H9 (cell line): ENCODE results near the gene IGSF22. TPM values are rescaled to one million over a fixed set of nuclear protein-coding genes. Genes with fewer than 3 reads are reported as not detected.

Source experiments
- DNase-seq: peaks from one replicate; pipeline ENCODE4 v3.0.0-alpha.2; 2017
- H2AFZ ChIP-seq: one replicate; pipeline ENCODE4 v1.6.1; 2013; ENCODE audit warnings: mild to moderate bottlenecking, low read length, control low read depth, moderate library complexity
- H2AK5ac ChIP-seq: 2 replicates; pipeline ENCODE4 v1.6.1; 2013; ENCODE audit warnings: low read length, control low read depth, mixed read lengths; ENCODE audit not compliant: insufficient read length
- H2BK120ac ChIP-seq: one replicate; pipeline ENCODE4 v1.6.1; 2013; ENCODE audit warnings: low read depth, mild to moderate bottlenecking, low read length, control low read depth, inconsistent platforms; ENCODE audit not compliant: poor library complexity, severe bottlenecking
- H2BK12ac ChIP-seq: 2 replicates; pipeline ENCODE4 v1.6.1; 2013; ENCODE audit warnings: low read length, control low read depth, mixed read lengths, low read depth; ENCODE audit not compliant: insufficient read length
- H2BK15ac ChIP-seq: 2 replicates; pipeline ENCODE4 v1.6.1; 2013; ENCODE audit warnings: low read depth, low read length, control low read depth
- H2BK20ac ChIP-seq: one replicate; pipeline ENCODE4 v1.6.1; 2013; ENCODE audit warnings: low read depth, mild to moderate bottlenecking, low read length, control low read depth, inconsistent platforms; ENCODE audit not compliant: poor library complexity, severe bottlenecking
- H2BK5ac ChIP-seq: 2 replicates; pipeline ENCODE4 v1.6.1; 2013; ENCODE audit warnings: low read length, control low read depth, mixed read lengths; ENCODE audit not compliant: insufficient read length
- H3K14ac ChIP-seq: 2 replicates; pipeline ENCODE4 v1.6.1; 2013; ENCODE audit warnings: low read length, control low read depth; ENCODE audit not compliant: insufficient read depth
- H3K18ac ChIP-seq: 2 replicates; pipeline ENCODE4 v1.6.1; 2013; ENCODE audit warnings: low read depth, mild to moderate bottlenecking, mixed read lengths, low read length, control low read depth; ENCODE audit not compliant: insufficient read length
- H3K23ac ChIP-seq: 2 replicates; pipeline ENCODE4 v1.6.1; 2013; ENCODE audit warnings: low read length, control low read depth, mixed read lengths, low read depth; ENCODE audit not compliant: insufficient read length
- H3K23me2 ChIP-seq: 2 replicates; pipeline ENCODE4 v1.6.1; 2013; ENCODE audit warnings: low read depth, mild to moderate bottlenecking, mixed read lengths, low read length, control low read depth; ENCODE audit not compliant: insufficient read length, poor library complexity, severe bottlenecking
- H3K27ac ChIP-seq: 2 replicates; pipeline ENCODE4 v1.5.1; 2013; ENCODE audit warnings: low read length, control low read depth, mixed read lengths, low read depth; ENCODE audit not compliant: insufficient read length
- H3K27me3 ChIP-seq: 2 replicates; pipeline ENCODE4 v1.6.1; 2013; ENCODE audit warnings: low read length, control low read depth, inconsistent platforms; ENCODE audit not compliant: insufficient read depth
- H3K4ac ChIP-seq: 2 replicates; pipeline ENCODE4 v1.6.1; 2013; ENCODE audit warnings: low read depth, mild to moderate bottlenecking, control low read depth, inconsistent platforms, low read length, moderate library complexity
- H3K4me1 ChIP-seq: 2 replicates; pipeline ENCODE4 v1.6.1; 2013; ENCODE audit warnings: low read length, control low read depth, inconsistent platforms; ENCODE audit not compliant: insufficient read depth
- H3K4me2 ChIP-seq: 2 replicates; pipeline ENCODE4 v1.6.1; 2013; ENCODE audit warnings: low read length, control low read depth, mixed read lengths; ENCODE audit not compliant: insufficient read length, insufficient read depth
- H3K56ac ChIP-seq: 2 replicates; pipeline ENCODE4 v1.6.1; 2013; ENCODE audit warnings: low read depth, mild to moderate bottlenecking, mixed read lengths, low read length, control low read depth; ENCODE audit not compliant: insufficient read length
- H3K79me1 ChIP-seq: 2 replicates; pipeline ENCODE4 v1.6.1; 2013; ENCODE audit warnings: low read depth, mild to moderate bottlenecking, moderate library complexity, low read length, control low read depth, inconsistent platforms; ENCODE audit not compliant: insufficient read depth, poor library complexity, severe bottlenecking
- H3K79me2 ChIP-seq: 2 replicates; pipeline ENCODE4 v1.6.1; 2013; ENCODE audit warnings: low read length, control low read depth, inconsistent platforms; ENCODE audit not compliant: insufficient read depth
- H3K9ac ChIP-seq: 2 replicates; pipeline ENCODE4 v1.6.1; 2013; ENCODE audit warnings: low read length, control low read depth, mixed read lengths; ENCODE audit not compliant: insufficient read length; ENCODE audit errors: extremely low read depth
- H3K9me3 ChIP-seq: one replicate; pipeline ENCODE4 v1.6.1; 2013; ENCODE audit warnings: low read depth, low read length, inconsistent platforms; ENCODE audit not compliant: control insufficient read depth
- H3T11ph ChIP-seq: one replicate; pipeline ENCODE4 v1.6.1; 2013; ENCODE audit warnings: mild to moderate bottlenecking, low read length, control low read depth, inconsistent platforms
- H4K20me1 ChIP-seq: one replicate; pipeline ENCODE4 v1.6.1; 2013; ENCODE audit not compliant: control insufficient read depth, insufficient read length, insufficient read depth
- H4K5ac ChIP-seq: 2 replicates; pipeline ENCODE4 v1.6.1; 2013; ENCODE audit warnings: low read depth, mild to moderate bottlenecking, mixed read lengths, low read length, control low read depth; ENCODE audit not compliant: insufficient read length
- H4K8ac ChIP-seq: replicated peaks from 2 replicates; pipeline ENCODE4 v1.6.1; 2013; ENCODE audit warnings: low read length, control low read depth, mixed read lengths, low read depth; ENCODE audit not compliant: insufficient read length
- H4K91ac ChIP-seq: 2 replicates; pipeline ENCODE4 v1.6.1; 2013; ENCODE audit warnings: low read depth, mild to moderate bottlenecking, moderate library complexity, mixed read lengths, low read length, control low read depth; ENCODE audit not compliant: insufficient read length
- H3K27ac Mint-ChIP-seq, 3 experiments: 2 replicates in 2 of 3; 3 replicates in 1 of 3; pipeline ENCODE4 v1.8.0; 2020 to 2021; ENCODE audit warnings: mixed read lengths in 3 of 3, mild to moderate bottlenecking in 1 of 3, moderate library complexity in 1 of 3
- H3K27me3 Mint-ChIP-seq: 2 replicates; pipeline ENCODE4 v1.8.0; 2021; ENCODE audit warnings: low read depth, mild to moderate bottlenecking, moderate library complexity, mixed read lengths
- H3K36me3 Mint-ChIP-seq, 3 experiments: 2 replicates in 2 of 3; 3 replicates in 1 of 3; pipeline ENCODE4 v1.8.0; 2020 to 2021; ENCODE audit warnings: low read depth in 3 of 3, mixed read lengths in 3 of 3; ENCODE audit not compliant: insufficient read depth in 1 of 3
- H3K4me1 Mint-ChIP-seq, 2 experiments: 2 replicates each; pipeline ENCODE4 v1.8.0; 2020; ENCODE audit warnings: mixed read lengths in 2 of 2
- H3K4me3 Mint-ChIP-seq, 2 experiments: 2 replicates in 1 of 2; 3 replicates in 1 of 2; pipeline ENCODE4 v1.8.0; 2020 to 2021; ENCODE audit warnings: mild to moderate bottlenecking in 2 of 2, mixed read lengths in 2 of 2, moderate library complexity in 1 of 2
- H3K9me3 Mint-ChIP-seq, 2 experiments: 2 replicates in 1 of 2; 3 replicates in 1 of 2; pipeline ENCODE4 v1.8.0; 2020; ENCODE audit warnings: mild to moderate bottlenecking in 2 of 2, mixed read lengths in 2 of 2, moderate library complexity in 1 of 2
- WGBS: extraction: QIAGEN DNeasy Blood & Tissue Kit; methylation state at CpG from one replicate; pipeline ENCODE4 v1.1.7; 2013; ENCODE audit warnings: missing lambda C conversion rate, low lambda C conversion rate, mixed read lengths; ENCODE audit not compliant: insufficient read length; ENCODE audit errors: extremely low coverage; 5-methylcytosine and 5-hydroxymethylcytosine counted together
- total RNA-seq: library from RNA; stranded (reverse); gene quantifications from 2 replicates; pipeline ENCODE4 v1.2.1, GENCODE V29; 2021
- TF ChIP-seq, protein P1 (sequence below): fragments of 200-600 bp; sonication (generic); conservative IDR thresholded peaks from 3 replicates; pipeline ENCODE4 v1.8.0; 2021; ENCODE audit warnings: antibody characterized with exemption, mild to moderate bottlenecking

Gene IGSF22
- total RNA-seq, 1 experiment from 2014 or later = 0.35 TPM

DNA sequence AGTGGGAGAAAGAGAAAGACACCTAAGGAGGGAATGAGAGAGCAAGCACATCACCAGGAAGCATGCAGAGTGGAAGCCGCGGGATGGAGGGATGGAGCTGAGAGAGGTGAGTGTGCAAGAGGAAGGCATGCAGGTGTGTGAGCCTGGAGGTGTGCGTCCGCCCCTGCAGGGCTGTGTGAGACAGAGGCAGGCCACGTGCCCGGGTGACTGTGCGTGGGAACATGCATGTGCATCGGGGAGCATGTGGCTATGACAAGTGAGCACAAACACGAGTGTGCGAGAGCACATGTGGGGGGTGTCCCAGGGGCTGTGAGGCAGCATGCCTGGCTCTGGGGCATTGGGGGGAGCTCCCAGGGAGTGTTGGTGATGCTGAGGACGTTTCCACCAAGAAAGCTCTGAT lies 35.8 kb upstream of the IGSF22 start:
- Histone ChIP-seq H3K23me2 (no peaks in the 10 kb centered on the region), H3K79me1 (no peaks in the 10 kb centered on the region), H3K27me3 (no peaks in the 10 kb centered on the region), H4K5ac (no peak overlapping the region), H4K91ac (no peak overlapping the region), H4K8ac (no peak overlapping the region), H2BK12ac (no peak overlapping the region), H3K4ac (no peak overlapping the region), H2BK15ac (no peak overlapping the region), H3K9me3 (no peaks in the 10 kb centered on the region), H3K79me2 (no peaks in the 10 kb centered on the region), H3K23ac (no peak overlapping the region), H2AFZ (no peak overlapping the region), H3K18ac (no peak overlapping the region), H2BK5ac (no peak overlapping the region), H4K20me1 (no peaks in the 10 kb centered on the region), H3K56ac (no peak overlapping the region), H3K4me1 (no peaks in the 10 kb centered on the region), H3K9ac (no peak overlapping the region), H2BK120ac (no peak overlapping the region), H3K27ac (no peak overlapping the region), H2BK20ac (no peak overlapping the region), H3T11ph (no peak overlapping the region), H3K14ac (no peak overlapping the region), H2AK5ac (no peak overlapping the region), H3K4me2 (no peak overlapping the region)
- no peak overlapping the region for H3K27ac Mint-ChIP-seq
- no peak for DNase-seq
- WGBS = no CpG with 5 or more reads among the region's 11 CpGs
- H3K4me1 Mint-ChIP-seq = peaks cover 0 to 3% of the 10 kb centered on the region in 2 experiments; a peak in 2 of 4 replicates
- no peaks in the 10 kb centered on the region for H3K9me3 Mint-ChIP-seq
- H3K4me3 Mint-ChIP-seq = no peak overlapping the region
- TF ChIP-seq, protein P1, sequence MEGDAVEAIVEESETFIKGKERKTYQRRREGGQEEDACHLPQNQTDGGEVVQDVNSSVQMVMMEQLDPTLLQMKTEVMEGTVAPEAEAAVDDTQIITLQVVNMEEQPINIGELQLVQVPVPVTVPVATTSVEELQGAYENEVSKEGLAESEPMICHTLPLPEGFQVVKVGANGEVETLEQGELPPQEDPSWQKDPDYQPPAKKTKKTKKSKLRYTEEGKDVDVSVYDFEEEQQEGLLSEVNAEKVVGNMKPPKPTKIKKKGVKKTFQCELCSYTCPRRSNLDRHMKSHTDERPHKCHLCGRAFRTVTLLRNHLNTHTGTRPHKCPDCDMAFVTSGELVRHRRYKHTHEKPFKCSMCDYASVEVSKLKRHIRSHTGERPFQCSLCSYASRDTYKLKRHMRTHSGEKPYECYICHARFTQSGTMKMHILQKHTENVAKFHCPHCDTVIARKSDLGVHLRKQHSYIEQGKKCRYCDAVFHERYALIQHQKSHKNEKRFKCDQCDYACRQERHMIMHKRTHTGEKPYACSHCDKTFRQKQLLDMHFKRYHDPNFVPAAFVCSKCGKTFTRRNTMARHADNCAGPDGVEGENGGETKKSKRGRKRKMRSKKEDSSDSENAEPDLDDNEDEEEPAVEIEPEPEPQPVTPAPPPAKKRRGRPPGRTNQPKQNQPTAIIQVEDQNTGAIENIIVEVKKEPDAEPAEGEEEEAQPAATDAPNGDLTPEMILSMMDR = no peak
- peaks cover 4% of the 10 kb centered on the region for H3K27me3 Mint-ChIP-seq
- H3K36me3 Mint-ChIP-seq = no peaks in the 10 kb centered on the region; a peak in 1 of 7 replicates
